Measurements from ENCODE around the gene GIPC2.
"Not testable (repeated sequence)": the region's sequence is repeated elsewhere in the genome, so short reads cannot be mapped to it uniquely, and the experiment has no call there.

The GIPC2 gene, protein sequence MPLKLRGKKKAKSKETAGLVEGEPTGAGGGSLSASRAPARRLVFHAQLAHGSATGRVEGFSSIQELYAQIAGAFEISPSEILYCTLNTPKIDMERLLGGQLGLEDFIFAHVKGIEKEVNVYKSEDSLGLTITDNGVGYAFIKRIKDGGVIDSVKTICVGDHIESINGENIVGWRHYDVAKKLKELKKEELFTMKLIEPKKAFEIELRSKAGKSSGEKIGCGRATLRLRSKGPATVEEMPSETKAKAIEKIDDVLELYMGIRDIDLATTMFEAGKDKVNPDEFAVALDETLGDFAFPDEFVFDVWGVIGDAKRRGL

DNA sequence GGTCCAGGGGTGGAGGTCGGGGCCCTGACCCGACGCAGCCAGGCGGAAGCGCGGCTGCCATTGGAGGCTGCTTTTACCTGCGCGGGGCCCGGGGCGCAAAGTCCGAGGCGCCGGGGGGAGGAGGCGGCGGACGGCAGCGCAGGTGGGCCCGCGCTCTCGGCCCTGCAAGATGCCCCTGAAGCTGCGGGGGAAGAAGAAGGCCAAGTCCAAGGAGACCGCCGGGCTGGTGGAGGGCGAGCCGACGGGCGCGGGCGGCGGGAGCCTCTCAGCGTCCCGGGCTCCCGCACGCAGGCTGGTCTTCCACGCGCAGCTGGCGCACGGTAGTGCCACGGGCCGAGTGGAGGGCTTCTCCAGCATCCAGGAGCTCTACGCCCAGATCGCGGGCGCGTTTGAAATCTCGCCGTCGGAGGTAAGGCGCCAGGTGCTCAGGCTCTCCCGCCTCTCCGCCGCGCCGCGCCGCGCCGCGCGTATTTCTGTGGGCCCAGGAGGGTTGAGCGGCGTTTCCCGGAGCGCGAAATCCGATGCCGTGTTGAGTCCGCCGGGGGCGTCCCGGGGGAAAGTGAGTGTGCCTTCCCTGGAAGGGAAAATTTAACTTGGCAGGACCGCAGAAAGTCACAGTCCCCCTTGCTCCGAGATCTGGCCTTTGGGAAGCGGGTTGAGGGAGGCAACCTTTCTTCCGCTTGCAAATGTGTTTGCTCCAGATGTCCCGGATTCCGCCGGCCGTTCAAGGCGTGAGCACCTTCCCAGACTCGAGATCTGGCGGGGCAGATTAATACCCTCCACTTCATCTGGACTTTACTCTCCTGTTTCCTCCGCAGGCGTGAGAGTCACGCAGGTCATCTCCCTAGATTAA lies at the start of gene GIPC2:
Gene GIPC2 (plus strand): TSS at position 41 of the 853 bp plus-strand sequence. CDS start 129 bp downstream, at position 170.
- no peak for DNase-seq

DNA sequence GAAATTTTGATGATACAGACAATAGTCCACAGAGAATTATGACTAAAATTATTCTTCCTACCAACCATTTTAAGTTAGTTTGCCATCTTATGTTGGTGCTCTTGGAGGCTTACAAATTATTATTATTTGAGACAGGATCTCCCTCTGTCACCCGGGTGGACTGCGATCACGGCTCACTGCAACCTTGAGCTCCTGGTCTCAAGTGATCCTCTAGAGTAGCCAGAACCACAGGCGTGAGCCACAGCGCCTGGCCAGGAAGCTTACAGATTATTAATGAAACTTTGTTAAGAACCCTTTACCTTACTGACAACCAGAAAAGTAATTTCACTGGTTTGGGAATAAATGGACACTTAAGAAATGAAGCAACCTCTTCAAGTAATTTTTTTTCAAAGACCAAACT lies 49.0 kb upstream of the GIPC2 start:
- DNase-seq = no peak

DNA sequence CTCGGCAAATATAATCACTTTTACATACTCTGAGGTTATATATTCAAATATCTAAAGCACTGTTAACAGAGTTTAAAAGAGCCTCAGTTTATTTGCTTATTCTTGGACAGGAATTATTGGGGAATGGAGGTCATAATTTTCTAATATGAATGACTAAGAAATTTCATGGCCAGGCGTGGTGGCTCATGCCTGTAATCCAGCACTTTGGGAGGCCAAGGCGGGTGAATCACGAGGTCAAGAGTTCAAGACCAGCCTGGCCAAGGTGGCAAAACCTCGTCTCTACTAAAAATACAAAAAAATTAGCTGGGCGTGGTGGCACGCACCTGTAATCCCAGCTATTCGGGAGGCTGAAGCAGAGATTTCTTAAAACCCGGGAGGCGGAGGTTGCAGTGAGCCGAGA lies 45.2 kb upstream of the GIPC2 start:
- not testable (repeated sequence) for DNase-seq

DNA sequence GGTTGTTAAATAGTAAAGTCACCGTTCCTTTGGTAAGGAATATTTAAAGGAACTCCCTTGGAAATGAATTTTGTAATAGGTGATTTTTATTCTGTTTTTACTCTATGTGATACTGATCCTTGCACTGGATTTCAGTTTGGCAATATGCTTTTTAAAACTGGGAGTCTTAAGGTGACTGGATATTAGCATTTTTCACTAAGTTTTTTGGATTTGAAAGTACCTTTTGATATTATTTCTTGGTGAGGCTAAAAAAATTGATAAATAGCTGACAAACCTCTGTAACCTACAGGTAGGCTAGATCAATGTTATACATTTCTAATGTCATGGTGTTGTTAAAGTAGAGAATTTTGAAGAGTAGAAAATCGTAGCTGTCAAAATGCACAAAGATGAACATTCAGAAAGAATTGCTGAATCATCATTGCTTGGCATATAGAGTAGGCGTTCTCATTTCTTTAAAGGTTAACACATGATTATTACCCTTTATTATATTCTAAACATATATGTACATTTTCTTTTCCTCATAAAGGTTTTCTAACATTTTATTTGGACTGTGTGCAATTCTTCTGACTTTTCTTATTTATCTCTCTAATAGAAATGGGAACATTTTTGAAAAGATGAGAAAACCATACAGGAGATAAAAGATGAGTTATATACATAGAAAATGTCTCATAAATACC lies 42.6 kb upstream of the GIPC2 start:
- DNase-seq = no peak

DNA sequence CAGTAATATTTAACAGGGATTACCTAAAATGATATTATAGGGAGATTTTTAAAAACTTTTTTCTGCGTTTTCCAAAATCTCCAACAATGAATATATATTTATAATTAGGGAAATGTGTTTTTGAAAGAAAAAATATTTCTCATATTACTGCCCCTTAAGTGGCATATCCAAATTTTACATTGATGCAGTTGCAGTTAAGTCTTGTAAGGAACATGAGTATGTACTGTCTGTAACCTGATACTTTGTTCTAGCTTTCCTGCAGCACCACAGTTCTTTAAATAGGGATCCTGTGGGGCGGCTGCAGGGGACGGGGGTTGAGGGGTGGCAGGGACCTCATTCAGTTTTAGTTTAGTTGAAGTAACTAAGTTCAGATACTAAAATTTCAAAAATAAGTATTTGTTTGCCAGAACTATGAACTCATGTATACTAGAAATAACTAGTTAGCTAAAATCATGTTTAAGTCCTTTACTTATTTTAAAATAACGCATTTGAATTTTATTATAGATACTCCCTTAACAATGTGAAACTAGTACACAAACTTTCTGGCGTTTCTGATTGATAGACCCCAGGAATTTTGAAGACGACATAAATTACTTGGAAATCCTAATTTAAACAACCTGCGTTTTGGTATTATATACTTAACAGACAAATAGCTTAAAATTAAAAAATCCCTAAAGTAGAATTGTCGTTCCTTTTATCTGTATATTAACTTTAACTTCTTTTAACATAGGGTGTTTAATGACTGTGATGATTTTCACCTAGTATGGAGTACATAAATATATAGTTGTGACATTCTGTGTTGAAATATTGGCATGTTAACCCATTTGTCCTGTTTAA lies 41.7 kb upstream of the GIPC2 start:
- DNase-seq = peak; percentile 47

DNA sequence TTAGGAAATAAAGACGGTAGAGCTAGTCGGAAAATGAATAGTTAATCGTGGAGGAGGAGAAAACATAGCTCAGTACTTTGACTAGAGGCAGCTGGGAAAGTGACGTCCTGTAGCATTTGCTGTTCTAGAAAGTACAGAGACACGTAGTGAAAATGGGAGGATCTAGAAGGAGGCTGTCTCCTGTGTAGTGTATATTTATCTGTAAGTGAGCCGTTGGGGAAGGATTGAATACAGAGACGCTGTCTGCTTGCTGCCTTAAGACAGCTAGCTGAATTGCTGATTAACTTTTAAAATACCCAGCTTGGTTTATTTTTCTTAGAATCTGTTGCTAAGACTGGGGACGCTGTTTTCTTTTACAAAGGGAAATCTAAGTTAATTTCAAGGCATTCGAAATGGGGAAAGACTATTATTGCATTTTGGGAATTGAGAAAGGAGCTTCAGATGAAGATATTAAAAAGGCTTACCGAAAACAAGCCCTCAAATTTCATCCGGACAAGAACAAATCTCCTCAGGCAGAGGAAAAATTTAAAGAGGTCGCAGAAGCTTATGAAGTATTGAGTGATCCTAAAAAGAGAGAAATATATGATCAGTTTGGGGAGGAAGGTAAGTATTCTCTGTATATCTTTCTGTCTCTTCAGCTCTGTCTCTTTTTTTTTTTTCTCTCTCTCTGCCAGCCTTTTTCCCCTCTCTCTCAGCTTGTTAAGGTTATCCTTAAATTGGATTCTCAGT lies 40.9 kb upstream of the GIPC2 start, which contains the start of gene DNAJB4:
Gene DNAJB4 (plus strand): TSS at position 221 of the 729 bp plus-strand sequence. CDS start 172 bp downstream, at position 393.
- peak; percentile 89 for DNase-seq

DNA sequence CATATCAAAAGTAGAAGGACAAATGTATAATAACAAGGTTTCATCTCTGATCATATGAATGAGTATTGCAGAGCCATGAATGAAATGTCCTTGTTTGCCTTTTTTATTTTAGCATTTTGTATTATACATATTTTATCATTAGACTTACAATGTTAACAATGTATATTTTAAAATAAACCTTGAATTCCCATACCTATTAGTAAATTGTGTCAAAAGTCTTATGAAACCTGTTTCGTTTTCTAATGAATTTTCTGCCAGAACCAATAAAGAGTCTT lies 40.4 kb upstream of the GIPC2 start:
- no peak for DNase-seq

DNA sequence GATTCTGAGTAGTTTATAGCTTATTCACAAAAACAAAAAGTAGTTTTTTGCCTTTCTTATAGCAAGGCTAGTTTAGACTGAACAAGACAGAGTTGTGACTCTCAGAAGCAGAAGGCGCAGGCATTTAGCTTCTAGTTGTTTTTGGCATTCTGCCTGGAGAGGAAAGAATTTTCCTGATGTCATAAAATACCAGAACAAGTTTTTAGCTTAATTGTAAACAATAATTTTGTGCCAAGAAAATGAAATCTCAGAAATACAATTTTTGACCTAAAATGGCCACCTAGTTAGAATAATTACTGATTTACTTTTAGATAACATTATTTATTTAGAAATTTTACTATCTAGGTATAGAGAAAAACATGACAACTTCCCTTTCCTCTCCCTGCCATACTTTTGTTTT lies 40.0 kb upstream of the GIPC2 start:
- no peak for DNase-seq

DNA sequence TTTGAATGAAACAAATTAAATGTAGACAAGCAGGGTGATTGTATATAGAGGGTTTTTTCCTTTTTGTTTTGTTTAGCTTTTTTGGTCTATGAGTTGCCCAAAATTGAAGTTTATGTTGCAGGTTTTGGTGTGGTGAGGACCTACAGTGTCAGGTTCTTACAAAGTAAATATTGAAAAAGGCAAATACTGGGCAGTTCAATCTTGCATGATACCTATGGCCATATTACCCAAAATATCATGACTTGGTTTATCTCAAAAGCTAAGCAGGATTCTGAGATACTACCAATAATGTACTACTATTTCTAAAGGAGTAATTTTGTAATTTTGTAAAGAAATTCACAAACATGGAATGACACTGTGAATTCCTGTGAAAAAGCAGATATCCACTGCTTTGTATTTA lies 39.2 kb upstream of the GIPC2 start:
- DNase-seq = no peak

DNA sequence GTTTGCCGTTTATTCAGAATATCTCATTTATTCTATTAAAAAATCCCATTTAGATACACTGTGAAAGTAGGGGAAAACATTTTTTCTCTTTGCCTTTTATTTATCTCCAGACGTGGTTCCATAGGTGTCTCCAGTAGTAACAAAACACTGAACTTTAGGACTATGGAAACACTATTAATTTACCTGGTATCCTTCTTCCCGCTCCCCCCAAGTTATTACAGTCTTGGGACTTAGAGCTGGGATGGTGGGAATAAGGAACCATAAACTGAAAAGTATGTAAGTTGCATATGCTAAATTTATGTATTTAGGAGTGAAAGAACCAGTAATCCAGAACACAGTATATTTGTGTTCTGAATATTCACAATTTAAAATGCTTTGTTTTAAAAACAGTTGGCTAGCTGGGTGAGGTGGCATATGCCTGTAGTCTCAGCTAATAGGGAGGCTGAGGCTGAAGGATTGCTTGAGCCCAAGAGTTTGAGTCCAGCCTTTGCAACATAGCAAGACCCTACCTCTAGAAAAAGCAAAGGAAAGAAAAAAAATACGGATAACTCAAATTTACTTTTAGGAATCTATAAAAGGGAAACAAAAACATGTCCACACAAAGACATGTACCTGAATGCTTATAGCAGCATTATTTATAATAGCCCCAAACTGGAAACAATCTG lies 38.0 kb upstream of the GIPC2 start:
- DNase-seq = no peak

DNA sequence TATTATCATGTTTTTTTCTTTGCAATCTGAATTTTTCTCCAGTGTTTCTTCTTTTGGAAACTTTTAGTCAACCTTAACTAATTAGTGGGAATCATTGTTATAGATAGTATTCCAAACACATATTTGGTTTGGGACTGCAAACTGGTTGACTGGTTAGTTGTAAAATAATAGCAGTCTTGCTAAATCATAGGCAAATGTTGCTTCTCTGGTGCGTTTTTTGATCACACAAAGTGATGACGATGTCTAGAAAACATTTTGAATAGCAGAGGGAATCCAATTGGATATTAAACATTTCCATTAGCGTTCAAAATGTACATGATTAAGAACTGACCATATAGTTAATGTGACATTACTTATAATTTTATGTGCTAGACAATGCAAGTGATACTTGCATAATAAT lies 36.5 kb upstream of the GIPC2 start:
- DNase-seq = no peak

DNA sequence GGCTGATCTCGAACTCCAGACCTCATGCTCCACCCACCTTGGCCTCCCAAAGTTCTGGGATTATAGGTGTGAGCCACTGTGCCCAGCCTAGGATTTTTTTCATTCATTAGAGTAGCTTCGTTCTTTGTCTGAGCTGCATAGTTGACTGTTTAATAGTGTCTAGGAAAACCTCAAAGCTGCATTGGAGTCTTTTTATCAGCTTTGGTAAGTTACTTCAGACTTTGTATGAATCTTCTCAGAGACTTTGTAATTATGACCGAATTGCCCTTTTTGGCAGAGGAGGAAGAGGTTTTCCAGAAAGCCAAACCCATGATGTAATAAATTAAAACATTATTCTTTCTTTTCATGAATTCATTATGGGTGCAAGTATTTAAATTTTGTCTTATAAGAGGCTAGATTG lies 35.9 kb upstream of the GIPC2 start:
- no peak for DNase-seq

DNA sequence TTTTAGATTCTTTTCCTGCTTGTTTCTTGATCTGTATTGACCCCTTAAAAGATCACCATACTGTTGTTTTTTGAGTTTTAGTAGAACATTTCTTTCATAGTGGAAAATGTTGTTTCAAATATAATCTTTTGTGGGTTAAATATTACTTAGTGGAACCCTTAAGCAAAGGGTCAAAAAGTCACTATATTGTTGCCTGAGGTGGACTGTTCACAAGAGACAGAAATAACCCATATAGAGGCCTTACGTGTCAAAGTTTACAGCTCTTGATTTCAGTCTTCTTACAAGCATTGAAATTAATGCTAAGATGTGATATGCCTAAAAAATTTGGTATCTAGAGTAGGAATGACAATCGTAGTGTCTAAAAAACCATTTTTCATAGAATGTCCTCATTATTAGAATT lies 34.7 kb upstream of the GIPC2 start:
- no peak for DNase-seq

DNA sequence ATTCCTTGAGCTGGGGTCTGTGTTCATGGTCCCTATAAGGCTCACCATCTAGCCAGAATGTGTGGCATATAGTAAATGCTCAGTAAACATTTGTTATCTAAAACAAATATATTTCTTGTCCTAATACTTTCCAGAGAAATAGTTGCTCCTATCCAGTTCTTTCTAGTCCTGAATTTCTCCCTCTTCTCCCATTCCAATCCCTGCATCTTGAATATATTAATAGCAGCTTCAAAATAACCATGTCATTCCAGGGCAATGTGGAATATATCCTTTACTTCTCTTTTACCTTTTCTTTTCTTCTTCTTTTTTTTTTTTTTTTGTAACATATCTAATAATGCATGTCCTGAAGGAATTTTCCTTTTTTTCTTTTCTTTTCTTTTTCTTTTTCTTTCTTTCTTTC lies 30.6 kb upstream of the GIPC2 start:
- no peak for DNase-seq

DNA sequence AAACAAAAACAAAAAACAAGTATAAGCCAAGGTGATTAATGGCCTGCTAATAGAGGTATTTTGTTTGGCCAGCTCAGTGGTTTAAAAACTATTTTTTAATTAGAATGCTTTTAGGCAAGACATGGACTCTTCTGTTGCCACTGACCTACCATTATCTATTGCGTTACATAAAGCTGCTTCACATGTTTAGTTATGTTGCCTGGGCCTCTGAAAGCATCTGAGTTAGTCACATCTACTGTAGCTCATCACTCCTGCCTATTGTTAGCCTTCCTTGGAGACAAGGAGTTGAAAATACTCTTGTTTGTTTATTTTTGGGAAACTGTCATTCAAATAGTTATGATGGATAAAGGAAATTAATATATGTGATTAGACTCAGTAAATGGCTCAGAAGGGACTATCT lies 26.7 kb upstream of the GIPC2 start:
- no peak for DNase-seq

DNA sequence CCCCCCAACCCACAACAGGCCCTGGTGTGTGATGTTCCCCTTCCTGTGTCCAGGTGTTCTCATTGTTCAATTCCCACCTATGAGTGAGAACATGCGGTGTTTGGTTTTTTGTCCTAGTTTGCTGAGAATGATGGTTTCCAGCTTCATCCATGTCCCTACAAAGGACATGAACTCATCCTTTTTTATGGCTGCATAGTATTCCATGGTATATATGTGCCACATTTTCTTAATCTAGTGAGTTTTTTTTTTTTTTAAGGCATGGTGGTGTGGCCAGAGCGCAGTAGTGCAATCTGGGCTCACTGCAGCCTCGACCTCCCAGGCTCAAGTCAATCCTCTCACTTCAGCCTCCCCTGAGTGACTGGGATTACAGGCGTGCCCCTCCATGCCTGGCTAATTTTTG lies 24.6 kb upstream of the GIPC2 start:
- not testable (repeated sequence) for DNase-seq

DNA sequence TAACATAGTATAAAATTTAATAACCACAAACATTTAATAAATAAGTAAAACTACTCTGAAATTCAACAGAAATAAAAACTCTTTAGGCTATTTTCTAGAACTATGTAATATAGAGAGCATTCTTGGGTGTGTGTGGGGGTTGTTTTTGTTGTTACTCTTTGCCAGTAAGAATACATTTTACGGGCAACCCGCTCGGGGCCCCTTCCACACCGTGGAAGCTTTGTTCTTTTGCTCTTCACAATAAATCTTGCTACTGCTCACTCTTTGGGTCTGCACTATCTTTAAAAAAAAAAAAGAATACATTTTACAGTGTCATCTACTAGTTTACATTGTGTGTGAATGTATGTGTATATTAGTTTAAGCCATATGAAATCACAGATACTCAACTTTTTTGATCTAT lies 16.0 kb upstream of the GIPC2 start:
- DNase-seq = no peak

DNA sequence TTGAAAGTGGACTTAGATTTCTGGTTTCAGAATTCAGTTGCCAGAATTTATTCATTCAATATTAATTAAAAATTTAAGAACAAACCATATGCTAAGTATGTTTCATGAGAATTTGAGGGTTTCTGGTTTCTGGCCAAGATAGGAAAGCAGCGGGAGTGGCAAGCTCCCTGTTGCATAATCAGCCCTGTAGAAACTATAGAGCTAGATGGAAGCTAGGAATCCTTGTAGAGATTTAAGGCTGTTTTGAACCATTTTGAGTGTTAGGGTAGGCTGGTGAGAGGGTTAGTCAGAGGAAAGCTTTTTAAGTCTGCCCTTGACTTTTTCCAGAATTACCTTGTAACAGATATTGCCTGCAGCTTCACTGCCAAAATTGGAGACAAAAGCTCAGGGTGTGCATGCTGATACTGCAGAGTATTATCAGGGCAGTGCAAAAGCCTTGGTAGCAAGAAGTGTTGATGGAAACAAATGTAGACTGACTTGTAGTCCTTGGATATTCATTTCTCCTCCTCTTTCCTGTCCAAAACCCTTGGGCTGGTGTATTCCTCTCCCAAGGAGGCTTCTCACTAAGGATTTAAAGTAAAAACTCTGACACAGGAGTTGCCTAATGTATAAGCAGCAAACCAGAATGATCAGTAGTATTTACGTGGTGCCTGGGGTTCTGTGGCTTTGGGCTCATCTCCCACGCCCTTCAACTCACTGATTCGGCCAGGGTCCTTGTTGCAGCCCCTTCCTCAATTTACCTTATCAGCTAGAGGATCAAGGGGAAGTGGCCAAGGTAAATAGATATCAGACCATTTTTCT lies 12.6 kb upstream of the GIPC2 start:
- no peak for DNase-seq

DNA sequence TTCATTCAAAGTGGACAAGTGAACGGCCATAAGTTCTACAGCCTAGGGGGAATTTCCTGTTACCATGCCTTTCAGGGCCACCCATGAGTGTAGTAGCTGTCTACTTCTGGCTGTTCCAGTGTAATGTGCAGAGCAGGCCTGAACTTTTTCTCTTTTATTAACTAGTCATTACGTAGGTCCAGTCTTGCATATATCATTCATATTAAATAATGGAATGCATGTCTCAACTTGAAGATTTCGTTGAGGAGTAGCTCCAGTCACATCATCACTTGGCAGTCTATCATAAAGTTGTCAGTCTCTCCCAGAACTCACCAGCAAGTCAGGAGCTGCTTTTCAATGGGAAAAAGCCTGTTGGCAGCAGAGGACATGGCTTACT lies 12.0 kb upstream of the GIPC2 start:
- DNase-seq = no peak

DNA sequence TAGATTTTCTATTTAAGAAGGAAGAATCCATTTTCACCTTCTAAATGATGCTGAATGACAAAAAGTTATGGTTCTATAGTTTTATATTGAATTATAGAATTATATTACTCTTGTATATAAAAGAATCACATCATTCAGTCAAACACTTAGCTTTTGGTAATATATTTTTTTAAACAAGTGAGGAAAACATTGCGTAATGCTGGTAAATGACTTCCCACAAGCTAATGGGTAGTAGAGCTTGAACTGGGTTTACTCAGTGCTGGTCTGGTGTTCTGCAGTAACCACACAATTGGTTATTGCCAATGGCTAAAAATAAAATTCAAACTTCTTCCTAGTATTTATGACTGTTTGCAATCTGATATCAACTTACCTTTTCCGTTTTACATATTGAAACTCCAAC lies 10.6 kb upstream of the GIPC2 start:
- no peak for DNase-seq

DNA sequence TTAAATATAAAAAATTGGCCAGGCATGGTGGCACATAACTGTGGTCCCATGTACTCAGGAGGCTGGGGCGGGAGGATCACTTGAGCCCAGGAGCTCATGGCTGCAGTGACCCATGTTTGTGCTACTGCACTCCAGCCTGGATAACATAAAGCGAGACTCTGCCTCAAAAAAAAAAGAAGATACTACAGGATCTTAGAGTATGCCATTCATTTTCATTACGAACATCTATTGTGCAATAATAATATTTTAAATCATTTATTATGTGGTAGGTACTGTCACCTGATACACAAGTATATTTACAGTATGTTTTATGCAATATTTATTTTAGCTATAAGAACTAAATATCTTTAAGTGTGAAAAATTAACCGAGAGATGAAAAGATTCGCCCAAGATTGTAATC lies 9.3 kb upstream of the GIPC2 start:
- no peak for DNase-seq
